ENCODE data around the gene PDCD4.
A peak's percentile ranks its signal among the peaks of the same experiment; 100 is the strongest.
"Not testable (repeated sequence)": the region's sequence is repeated elsewhere in the genome, so short reads cannot be mapped to it uniquely, and the experiment has no call there.

The PDCD4 gene

GRCh38 chr10:110885932-110886674 lies 14.4 kb downstream of the PDCD4 start:
- DNase-seq = no peak

GRCh38 chr10:110887560-110887959 lies 15.8 kb downstream of the PDCD4 start:
- DNase-seq = no peak

GRCh38 chr10:110892602-110893288 lies 21.0 kb downstream of the PDCD4 start:
- no peak for DNase-seq

- no peak for DNase-seq
These were observed 21.9 kb downstream of the PDCD4 start for GRCh38 chr10:110893559-110894179.

DNA sequence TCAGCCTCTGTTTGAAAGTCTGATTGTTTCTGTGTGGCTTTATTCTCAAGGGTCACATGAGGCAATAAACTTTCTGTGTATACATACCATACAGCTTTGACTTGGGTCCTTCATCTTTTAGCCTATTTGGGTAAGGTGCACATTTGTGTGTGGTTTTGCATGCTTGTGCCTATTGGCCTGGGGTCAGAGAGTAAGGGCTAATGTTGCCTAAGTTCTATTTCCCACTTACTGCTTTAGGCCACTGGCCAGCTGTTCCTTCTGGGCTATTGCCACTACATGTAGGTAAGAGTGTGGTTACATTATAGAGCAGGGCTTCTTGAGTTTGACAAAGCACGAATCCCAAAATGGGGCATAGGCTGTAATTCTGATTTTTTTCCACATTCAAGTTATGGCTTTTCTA lies 25.5 kb downstream of the PDCD4 start:
- no peak for DNase-seq

DNA sequence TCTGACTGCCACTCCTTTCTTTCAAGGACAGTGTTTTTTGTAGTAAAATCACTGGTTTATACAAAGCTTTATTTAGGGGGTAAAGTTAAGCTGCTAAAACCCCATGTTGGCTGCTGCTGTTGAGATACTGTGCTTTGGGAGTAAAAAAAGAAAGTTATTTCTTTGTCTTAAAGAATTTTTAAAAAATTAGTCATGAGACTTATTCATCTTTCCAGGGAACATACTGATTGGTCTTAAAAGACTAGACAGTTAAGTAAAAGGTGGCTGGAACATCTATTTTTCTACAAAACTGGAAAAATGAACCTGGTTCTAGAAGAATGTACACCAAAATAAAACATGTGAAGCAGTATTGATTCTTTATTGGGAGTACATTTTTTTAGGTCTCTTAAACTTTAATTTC lies 26.7 kb downstream of the PDCD4 start:
- no peak for DNase-seq

DNA sequence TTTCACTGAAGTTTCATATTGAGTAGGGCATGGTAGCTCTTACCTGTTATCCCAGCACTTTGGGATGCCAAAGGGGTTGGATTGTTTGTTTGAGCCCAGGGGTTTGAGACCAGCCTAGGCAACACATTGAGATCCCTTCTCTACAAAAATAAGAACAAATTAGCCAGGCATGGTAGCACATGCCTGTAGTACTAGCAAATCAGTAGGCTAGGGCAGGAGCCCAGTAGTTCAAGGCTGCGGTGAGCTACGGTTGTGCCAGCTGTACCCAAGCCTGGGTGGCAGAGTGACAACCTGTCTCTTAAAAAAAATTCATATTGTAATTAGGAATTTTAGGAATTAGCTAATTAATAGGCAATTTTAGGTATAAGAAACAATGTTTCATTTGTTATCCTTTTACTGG lies 29.3 kb downstream of the PDCD4 start:
- DNase-seq = no peak

GRCh38 chr10:110901954-110902819 lies 30.5 kb downstream of the PDCD4 start:
- no peak for DNase-seq

- DNase-seq = no peak
These were observed 31.9 kb downstream of the PDCD4 start for GRCh38 chr10:110903280-110904278.

DNA sequence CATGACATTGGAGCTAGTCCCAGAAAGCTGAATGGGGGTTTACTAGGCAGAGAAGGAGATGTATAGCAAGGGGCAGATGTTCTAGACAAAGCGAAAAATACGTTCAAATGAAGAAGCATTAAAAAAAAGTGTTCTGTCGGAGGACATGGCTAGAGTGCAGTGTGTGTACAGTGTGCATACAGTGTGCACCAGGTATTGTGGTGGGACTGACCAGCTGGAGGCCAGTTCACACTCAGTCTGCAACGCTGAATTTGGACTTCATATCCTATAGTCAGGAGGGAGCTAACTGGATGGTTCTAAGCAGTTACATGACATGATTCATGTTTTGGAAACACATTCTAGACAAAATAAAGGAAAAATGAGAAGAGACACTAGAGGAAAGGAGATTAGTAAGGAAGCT lies 38.4 kb downstream of the PDCD4 start:
- DNase-seq = no peak

- no peak for DNase-seq
These were observed 40.6 kb downstream of the PDCD4 start for GRCh38 chr10:110912374-110912773.

DNA sequence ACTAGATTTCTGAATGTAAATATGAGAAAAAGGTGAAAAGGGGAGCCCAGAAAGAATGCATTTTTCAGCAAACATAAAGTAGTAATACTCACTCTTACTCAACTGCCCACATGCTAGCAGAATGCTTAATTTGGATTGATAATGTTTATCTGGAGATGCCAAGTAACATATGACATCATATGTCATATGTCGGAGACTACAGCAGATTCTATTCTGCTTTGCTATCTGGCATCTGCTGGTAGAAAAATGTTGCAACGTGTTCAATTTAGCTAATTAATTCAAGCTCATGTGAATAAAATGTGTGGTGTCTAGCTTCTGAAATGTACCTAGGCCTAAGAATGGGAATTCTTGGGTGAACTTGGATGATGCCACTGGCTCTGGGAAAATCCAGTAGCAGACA lies 42.7 kb downstream of the PDCD4 start:
- DNase-seq = no peak

- no peak for DNase-seq
These were observed 43.3 kb downstream of the PDCD4 start for GRCh38 chr10:110915035-110915434.

GRCh38 chr10:110915600-110915999 lies 43.9 kb downstream of the PDCD4 start:
- not testable (repeated sequence) for DNase-seq

DNA sequence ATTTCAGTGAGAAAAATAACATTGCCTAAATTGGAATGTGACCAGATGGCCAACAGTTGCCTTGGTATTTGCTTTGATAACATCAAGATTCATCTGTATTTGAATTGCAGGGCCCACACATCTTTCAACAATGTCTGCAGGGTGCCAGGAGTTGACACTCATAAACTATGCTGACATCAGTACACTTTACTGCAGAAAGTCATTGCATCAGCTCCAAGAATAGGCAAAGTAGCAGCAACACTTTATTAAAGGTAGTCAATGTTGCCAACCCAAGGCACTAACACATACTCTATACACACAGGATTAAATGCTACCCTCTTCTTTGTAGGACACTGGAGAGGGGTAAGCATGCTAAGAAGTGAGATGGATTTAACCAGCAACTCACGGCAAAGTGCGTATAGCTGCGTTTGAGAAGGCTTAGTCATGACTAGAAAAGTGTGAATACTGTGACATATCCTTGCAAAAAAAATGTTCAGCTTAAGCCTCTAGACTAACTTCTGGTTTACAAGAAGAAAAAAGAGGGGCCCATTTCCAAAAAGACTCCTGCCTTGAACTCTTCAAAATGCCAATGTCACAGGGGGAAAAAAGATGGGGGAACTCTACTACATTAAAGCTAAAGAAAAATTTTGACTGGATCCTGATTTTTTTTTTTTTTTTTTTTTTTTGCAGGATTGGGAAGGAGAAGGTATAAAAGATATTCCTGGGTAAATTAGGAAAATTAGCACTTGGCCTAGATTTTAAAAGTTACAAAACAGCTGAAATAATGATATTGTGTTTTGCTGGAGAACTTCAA lies 45.0 kb downstream of the PDCD4 start:
- no peak for DNase-seq

- no peak for DNase-seq
These were observed 46.5 kb downstream of the PDCD4 start for GRCh38 chr10:110918269-110918642.

GRCh38 chr10:110918643-110919348 lies 47.1 kb downstream of the PDCD4 start, which contains the start of gene BBIP1:
TSS of gene BBIP1 (minus strand) at chr10:110919180. CDS start at chr10:110918157, 1,023 bp downstream.
- peak; percentile 97 for DNase-seq

GRCh38 chr10:110919349-110919931 lies 47.7 kb downstream of the PDCD4 start, which contains the start of gene SHOC2:
TSS of gene SHOC2 (plus strand) at chr10:110919604. CDS start at chr10:110964359, 44,755 bp downstream.
- no peak for DNase-seq

Measured in T1000 (cell line).